ENCODE data around the gene UGT1A3.

The UGT1A3 gene

GRCh38 chr2:233799087-233799665, 70.3 kb downstream of the UGT1A3 start:
- DNase-seq = no peak

- no peak for DNase-seq
Observed at GRCh38 chr2:233799716-233800115, 70.9 kb downstream of the UGT1A3 start.

GRCh38 chr2:233800208-233800607, 71.4 kb downstream of the UGT1A3 start:
- no peak for DNase-seq

DNA sequence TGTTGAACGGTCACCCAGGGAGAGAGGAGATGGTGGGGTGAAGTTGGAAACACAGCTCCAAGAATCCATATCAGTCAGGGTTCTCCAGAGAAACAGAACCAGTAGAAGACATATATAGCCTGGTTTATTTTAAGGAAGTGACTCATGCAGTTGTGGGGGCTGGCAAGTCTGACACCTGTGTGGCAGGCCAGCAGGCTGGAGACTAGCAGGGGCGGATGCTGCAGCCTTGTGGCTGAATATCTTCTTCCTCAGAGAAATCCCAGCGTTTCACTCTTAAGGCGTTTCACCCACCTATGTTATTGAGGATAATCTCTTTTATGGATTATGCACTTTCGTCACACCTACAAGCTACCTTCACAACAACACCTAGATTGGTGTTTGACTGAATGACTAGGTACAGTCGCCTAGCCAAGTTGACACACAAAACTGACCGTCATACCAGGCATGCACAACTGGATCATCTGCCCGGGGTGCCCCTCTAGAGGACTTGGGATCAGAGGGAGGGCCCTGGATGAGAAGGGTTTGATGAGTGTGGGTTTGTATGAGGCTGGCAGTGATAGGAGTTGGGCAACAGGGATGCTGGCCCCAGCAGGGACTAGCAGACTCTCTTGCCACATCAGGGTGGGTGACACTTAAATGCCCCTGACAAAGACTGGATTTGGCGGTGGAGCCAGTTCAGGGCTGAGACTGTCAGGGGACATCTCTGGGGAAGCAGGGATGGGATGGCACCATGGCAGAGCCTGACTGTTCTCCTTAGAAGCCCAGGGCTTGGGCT, 72.7 kb downstream of the UGT1A3 start:
- no peak for DNase-seq

DNA sequence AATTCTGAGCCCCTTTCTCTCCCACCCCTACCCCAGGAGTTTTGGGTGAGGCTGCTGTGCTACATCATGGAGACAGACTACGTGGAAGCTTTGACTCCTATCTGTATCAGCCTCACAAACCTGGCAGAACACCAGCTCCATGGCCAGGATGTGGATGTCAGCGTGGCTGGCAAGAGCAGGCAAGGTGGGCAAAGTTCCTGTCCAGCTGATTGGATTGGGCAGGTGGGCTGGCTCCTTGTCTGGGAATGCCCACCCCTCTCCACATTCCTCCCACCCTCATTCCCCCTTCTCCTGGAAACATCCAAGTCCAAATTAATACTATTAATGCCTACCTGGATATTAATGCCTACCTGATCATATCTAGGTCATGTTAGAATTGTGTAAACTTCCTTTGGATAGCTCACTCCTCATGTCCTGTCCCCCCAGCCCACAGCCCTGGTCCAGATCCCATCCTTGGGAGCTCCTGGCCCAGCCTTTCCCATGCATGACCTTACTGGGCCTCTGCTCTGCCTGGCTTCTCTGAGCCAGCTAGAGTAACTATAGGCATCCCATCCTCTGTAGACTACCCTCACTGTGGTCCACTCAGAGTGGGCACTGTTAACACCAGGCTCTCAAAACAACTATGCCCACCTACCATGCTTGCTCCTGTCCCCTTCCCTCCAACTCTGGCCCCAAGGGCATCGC, 73.4 kb downstream of the UGT1A3 start:
- no peak for DNase-seq

DNA sequence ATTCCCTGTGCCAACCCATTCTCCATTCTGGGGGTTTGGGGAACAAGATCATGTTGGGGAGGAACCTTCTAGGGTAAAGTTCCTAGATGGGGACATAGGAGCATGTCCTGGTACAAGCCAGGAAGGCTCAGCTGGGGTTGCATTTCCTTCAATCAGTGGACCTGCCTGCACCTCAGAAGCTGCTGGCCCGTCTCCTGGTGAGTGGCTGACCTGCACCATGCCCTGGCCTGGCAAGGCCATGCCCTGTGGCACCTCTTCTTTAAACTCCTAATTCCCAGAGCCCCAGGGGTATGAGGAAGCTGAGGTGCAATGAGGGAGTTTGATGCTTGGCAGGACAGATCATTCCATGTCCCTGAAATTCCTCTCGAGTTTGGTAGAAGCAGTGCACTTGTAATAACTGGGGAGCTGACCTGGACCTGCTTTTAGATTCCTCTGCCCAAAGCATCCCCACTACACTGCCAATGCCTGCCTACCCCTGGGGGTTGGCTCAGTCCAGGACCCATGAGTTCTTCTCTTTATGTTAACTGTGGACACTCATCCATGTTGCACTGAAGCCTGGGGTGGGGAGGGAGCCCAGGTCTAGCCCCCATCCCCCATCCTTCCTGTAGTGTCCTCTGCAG, 74.6 kb downstream of the UGT1A3 start:
- DNase-seq = no peak

DNA sequence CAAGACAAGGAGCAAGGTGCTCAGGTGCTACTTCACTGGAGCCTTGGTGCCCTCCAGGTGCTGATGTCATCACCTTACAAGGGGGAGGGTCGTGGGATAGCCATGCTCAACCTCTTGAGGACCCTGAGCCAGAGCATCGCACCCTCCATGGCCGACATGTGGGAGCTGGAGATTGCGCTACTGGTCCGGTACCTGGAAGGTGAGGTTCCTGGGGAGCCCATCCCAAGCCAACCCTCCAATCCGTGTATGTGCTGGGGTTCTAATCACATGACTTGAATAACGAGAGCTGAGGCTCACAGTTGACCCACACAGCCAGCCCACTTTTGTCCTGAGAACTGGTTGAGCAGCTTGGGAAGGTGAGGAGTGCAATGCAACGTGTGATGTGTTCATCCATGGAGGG, 75.2 kb downstream of the UGT1A3 start:
- no peak for DNase-seq

DNA sequence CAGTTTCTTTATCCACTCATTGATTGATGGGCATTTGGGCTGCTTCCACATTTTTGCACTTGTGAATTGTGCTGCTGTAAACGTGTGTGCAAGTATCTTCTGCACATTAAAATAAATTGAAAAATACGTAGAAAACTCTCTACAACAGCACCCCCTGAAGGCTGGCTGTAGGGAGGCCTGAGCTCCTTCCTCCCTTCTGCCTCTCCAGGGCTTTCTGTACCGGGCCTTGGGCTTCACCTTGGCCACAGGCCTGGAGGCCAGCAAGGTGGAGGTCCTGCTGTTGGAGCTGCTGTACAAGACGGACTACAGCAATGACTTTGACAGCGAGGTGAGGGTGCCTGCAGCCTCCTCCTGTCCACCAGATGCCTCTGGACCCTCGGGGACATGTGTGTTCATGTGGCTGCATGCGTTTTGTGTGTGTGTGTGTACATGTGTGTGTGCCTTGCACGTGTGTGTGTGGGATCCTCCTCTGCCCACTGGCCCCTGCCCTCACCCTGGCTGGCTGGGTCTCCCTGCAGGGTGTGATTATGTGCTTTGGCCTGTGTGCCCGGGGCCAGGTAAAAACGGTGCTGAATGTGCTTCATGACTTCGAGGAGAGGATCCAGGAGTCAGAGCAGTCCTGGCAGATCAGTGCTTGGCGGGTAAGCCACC, 78.5 kb downstream of the UGT1A3 start:
- DNase-seq = no peak

- DNase-seq = no peak
Observed at GRCh38 chr2:233807966-233808935, 79.4 kb downstream of the UGT1A3 start.

- no peak for DNase-seq
Observed at GRCh38 chr2:233810385-233810784, 81.5 kb downstream of the UGT1A3 start.

DNA sequence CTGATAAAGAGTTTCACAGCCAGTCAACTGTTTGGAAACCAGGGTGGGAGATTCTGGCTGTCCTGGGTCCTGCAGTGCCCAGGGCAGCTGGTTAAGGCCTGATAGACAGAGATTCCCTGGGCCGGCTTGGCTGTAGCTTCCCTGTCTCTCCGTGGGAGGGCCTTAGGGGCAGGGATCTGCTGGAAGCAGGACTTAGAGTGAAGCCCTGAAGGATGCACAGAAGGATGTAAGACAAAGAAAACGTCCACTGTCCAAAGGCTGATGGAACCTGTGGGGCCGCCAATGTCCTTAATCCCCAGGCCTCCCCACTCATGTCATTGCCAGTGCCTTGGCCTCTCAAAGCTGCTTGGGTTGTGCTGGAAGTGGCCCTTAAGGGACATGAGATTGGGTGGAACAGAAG, 82.2 kb downstream of the UGT1A3 start:
- DNase-seq = no peak

DNA sequence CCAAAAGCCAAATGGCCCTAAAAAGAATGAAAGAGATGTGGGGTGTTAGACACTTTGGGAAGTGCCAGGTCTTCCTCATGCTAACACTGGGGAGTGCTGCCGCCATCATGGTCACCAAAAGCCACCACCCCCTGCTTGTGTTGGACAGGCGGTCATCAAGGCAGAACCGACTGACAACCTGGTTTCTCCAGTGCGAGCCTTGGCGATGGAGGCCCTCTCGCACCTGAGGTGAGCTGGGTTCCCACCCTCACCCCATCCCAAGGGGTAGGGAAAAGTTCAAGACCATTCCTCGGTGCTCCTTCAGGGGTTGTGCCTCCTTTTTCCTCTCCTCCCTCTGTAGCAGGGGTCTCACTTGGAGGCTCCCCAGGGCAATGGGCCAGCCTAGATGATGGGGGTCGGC, 82.9 kb downstream of the UGT1A3 start:
- DNase-seq = no peak

GRCh38 chr2:233813236-233814055, 84.6 kb downstream of the UGT1A3 start:
- DNase-seq = no peak

- no peak for DNase-seq
Observed at GRCh38 chr2:233814056-233814835, 85.4 kb downstream of the UGT1A3 start.

DNA sequence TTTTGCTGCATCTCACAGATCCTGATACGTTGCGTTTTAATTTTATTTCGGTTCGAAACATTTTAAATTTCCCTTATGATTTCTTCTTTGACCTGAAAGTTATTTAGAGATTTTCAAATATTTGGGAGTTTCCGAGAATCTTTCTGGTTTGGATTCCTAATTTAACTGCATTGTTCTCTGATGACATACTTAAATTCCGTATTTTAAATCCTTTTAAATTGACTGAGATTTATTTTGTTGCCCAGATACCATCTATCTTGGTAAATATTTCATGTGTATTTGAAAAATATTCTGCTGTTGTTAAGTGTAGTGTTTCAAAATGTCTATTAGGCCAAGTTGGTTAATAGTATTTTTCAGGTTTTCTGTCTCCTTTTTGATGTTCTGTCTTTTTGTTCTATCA, 87.0 kb downstream of the UGT1A3 start:
- DNase-seq = no peak

DNA sequence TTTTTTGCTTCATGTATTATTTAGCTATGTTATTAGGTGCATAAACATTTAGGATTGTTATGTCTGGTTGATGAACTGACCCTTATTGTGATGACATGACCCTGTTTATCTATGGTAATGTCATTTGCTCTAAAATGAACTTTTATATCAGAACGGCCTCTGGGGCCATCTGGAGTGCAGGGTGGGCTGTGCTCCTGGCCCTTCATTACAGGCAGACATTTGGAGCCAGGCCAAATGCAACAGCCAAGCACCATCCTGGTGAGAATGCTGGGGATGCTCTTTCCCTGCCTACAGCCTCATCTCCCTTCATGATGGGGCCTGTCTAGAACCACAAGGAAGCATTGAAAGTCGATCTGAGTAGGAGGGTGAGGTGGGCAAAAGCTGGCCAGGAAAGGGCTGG, 87.5 kb downstream of the UGT1A3 start:
- DNase-seq = no peak

DNA sequence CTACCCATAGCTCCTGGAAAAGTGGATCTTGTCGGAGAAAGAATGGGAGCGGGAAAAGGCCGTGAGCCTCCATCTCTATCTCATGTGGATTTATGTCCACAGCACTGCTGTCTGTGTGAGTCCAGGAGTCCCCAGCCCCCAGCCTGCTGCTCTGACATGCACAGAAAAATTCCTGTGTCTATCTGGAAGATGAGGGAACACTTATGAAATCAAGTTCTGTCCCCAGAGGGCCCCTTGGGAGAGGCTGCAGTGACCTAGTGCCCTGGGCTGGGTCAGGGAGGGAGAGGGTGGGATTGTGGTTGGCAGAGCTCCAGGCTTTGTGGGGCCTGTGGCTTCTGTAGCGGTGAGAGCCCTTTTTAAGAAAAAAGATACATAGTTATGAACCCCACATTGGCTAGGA, 87.9 kb downstream of the UGT1A3 start:
- DNase-seq = no peak

GRCh38 chr2:233817361-233817911, 88.6 kb downstream of the UGT1A3 start:
- no peak for DNase-seq

- DNase-seq = no peak
Observed at GRCh38 chr2:233817995-233818638, 89.3 kb downstream of the UGT1A3 start.

Data from stimulated activated naive CD4-positive, alpha-beta T cell treated with Interleukin-2 at 50 U/mL for 16 hours (primary cell).